ENCODE results near the gene SIGLEC5.

SIGLEC5 gene

GRCh38 chr19:51637362-51637978, 7.3 kb upstream of the SIGLEC5 start:
- no peak overlapping the region for H3K4me3 ChIP-seq (replicated peaks; ENCODE audit: insufficient read depth, low read length)
- H3K27ac ChIP-seq (replicated peaks) = peak overlapping the region; percentile 52
- TF ChIP-seq SPI1 (IDR thresholded peaks at IDR 0.05; ENCODE audit: borderline replicate concordance, low read depth) = no peak; the same call in 1 of the 2 replicates
- peak; percentile 67 for TF ChIP-seq REST (IDR thresholded peaks at IDR 0.05; ENCODE audit: insufficient replicate concordance, low read depth)
- peak; percentile 39 for TF ChIP-seq CTCF (IDR thresholded peaks at IDR 0.05; ENCODE audit: insufficient read depth, low read length)
- no peaks in the 10 kb centered on the region for H3K27me3 ChIP-seq (ENCODE audit: insufficient read depth, poor library complexity, severe bottlenecking)
- no peak for DNase-seq (ENCODE audit: low read depth in 1 of 2, low spot score in 1 of 2)

- Histone ChIP-seq H3K4me3 (replicated peaks; ENCODE audit: insufficient read depth, low read length) (no peak overlapping the region), H3K27me3 (ENCODE audit: insufficient read depth, poor library complexity, severe bottlenecking) (no peaks in the 10 kb centered on the region), H3K27ac (replicated peaks) (no peak overlapping the region)
- DNase-seq (ENCODE audit: low read depth in 1 of 2, low spot score in 1 of 2) = no peak
- no peak for TF ChIP-seq SPI1 (IDR thresholded peaks at IDR 0.05; ENCODE audit: borderline replicate concordance, low read depth)
- TF ChIP-seq GABPA (IDR thresholded peaks at IDR 0.05; ENCODE audit: low read depth) = no peak
- no peak for TF ChIP-seq POLR2AphosphoS5 (IDR thresholded peaks at IDR 0.05; ENCODE audit: low read depth)
- TF ChIP-seq CTCF (IDR thresholded peaks at IDR 0.05; ENCODE audit: insufficient read depth, low read length) = no peak
- TF ChIP-seq REST (IDR thresholded peaks at IDR 0.05; ENCODE audit: insufficient replicate concordance, low read depth) = no peak
These were observed 1.9 kb upstream of the SIGLEC5 start for GRCh38 chr19:51632126-51632525.

- TF ChIP-seq SPI1 (IDR thresholded peaks at IDR 0.05; ENCODE audit: borderline replicate concordance, low read depth) (no peak), REST (IDR thresholded peaks at IDR 0.05; ENCODE audit: insufficient replicate concordance, low read depth) (no peak), CTCF (IDR thresholded peaks at IDR 0.05; ENCODE audit: insufficient read depth, low read length) (no peak), POLR2AphosphoS5 (IDR thresholded peaks at IDR 0.05; ENCODE audit: low read depth) (no peak), GABPA (IDR thresholded peaks at IDR 0.05; ENCODE audit: low read depth) (no peak)
- no peaks in the 10 kb centered on the region for H3K27me3 ChIP-seq (ENCODE audit: insufficient read depth, poor library complexity, severe bottlenecking)
- peak overlapping the region; percentile 33 for H3K4me3 ChIP-seq (replicated peaks; ENCODE audit: insufficient read depth, low read length)
- no peak overlapping the region for H3K27ac ChIP-seq (replicated peaks)
- peak in 1 of 2 experiments; percentile 49 for DNase-seq (ENCODE audit: low read depth in 1 of 2, low spot score in 1 of 2)
These were observed 1.9 kb downstream of the SIGLEC5 start for GRCh38 chr19:51628153-51628939.
